ENCODE measurements around the gene FAM83E. TPM values are rescaled to one million over a fixed set of nuclear protein-coding genes. Genes with fewer than 3 reads are reported as not detected.

The FAM83E gene
- total and polyA plus RNA-seq, 2 donors (not counting 1 experiment from before 2014, with no cell fraction given), result 0.15 to 4.1 TPM

GRCh38 chr19:48635263-48635965 lies 20.5 kb upstream of the FAM83E start:
- CTCF ChIA-PET, result interaction anchor here (1.9 to 2.7 kb wide), 2 partner anchors 10 to 18 kb away, joined by 5 to 12 read pairs; partner anchors contain the start of gene CA11
- H3K4me3 ChIP-seq (ENCODE audit: control extremely low read depth in 1 of 5, extremely low read depth in 1 of 5, insufficient read depth in 1 of 5, low read depth in 2 of 5, low read length in 4 of 5), result peak overlapping the region; percentile 74 to 98 (median 88)
- peak overlapping the region; percentile 99 for H3K4me2 ChIP-seq (replicated peaks; ENCODE audit: low read depth, low read length, poor library complexity, severe bottlenecking)
- H3K9me3 ChIP-seq (ENCODE audit: control extremely low read depth in 1 of 3, control insufficient read depth in 2 of 3, insufficient read depth in 1 of 3, low read length in 2 of 3), result peaks cover 0 to 5% (median 0%) of the 10 kb centered on the region in 3 donors
- POLR2A ChIA-PET, result interaction anchor here (0.6 to 3.4 kb wide), 4 partner anchors 11 to 16 kb away, joined by 3 to 23 read pairs (median 11); partner anchors contain the start of genes CA11, RPL18 and SPHK2
- H4K20me1 ChIP-seq (ENCODE audit: control insufficient read depth, insufficient read depth, low read length, poor library complexity, severe bottlenecking), result peaks cover 55% of the 10 kb centered on the region
- Mint-ChIP-seq H3K4me3 (peak overlapping the region; percentile 96), H3K27me3 (no peaks in the 10 kb centered on the region), H3K27ac (peak overlapping the region; percentile 92), H3K4me1 (peaks cover 52% of the 10 kb centered on the region), H3K9me3 (ENCODE audit: insufficient read depth) (peaks cover 4% of the 10 kb centered on the region)
- peaks cover 40 to 44% of the 10 kb centered on the region in 2 donors for H3K4me1 ChIP-seq (ENCODE audit: control insufficient read depth in 2 of 2, insufficient read depth in 2 of 2, low read length in 2 of 2)
- DNase-seq (peak; percentile 83), ATAC-seq (ENCODE audit: low read depth) (peak; percentile 22)
- peak overlapping the region; percentile 82 for H3K9ac ChIP-seq (ENCODE audit: low read length)
- peaks cover 0 to 34% of the 10 kb centered on the region in 2 experiments for H3K36me3 ChIP-seq (replicated peaks in 1 of 2; ENCODE audit: control extremely low read depth in 1 of 2, control insufficient read depth in 1 of 2, extremely low read depth in 1 of 2, insufficient read depth in 2 of 2, low read length in 1 of 2)
- intact Hi-C loops (cut with micrococcal nuclease), result loop anchor here (5.0 to 10.0 kb wide), 6 partner anchors 162 to 1363 kb away; partner anchors contain the start of genes C19orf73, EMP3, FLT3LG and INAFM1
- under 1% methylated on average over 67 of the region's 67 CpGs for WGBS (ENCODE audit: insufficient coverage)
- TF ChIP-seq, protein P1, sequence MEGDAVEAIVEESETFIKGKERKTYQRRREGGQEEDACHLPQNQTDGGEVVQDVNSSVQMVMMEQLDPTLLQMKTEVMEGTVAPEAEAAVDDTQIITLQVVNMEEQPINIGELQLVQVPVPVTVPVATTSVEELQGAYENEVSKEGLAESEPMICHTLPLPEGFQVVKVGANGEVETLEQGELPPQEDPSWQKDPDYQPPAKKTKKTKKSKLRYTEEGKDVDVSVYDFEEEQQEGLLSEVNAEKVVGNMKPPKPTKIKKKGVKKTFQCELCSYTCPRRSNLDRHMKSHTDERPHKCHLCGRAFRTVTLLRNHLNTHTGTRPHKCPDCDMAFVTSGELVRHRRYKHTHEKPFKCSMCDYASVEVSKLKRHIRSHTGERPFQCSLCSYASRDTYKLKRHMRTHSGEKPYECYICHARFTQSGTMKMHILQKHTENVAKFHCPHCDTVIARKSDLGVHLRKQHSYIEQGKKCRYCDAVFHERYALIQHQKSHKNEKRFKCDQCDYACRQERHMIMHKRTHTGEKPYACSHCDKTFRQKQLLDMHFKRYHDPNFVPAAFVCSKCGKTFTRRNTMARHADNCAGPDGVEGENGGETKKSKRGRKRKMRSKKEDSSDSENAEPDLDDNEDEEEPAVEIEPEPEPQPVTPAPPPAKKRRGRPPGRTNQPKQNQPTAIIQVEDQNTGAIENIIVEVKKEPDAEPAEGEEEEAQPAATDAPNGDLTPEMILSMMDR (IDR thresholded peaks at IDR 0.05), result no peak
- TF ChIP-seq EZH2 (IDR thresholded peaks at IDR 0.05; ENCODE audit: borderline replicate concordance, insufficient read depth, low read depth, low read length, poor library complexity, severe bottlenecking), result no peak
- no peaks in the 10 kb centered on the region for H3K27me3 ChIP-seq (replicated peaks in 1 of 4; ENCODE audit: control extremely low read depth in 1 of 4, control insufficient read depth in 3 of 4, insufficient read depth in 4 of 4, low read length in 3 of 4)
- peak overlapping the region; percentile 68 to 82 for H3K27ac ChIP-seq (ENCODE audit: low read length in 2 of 2)
- H3K79me2 ChIP-seq (ENCODE audit: control insufficient read depth, insufficient read depth, low read length), result peaks cover 38% of the 10 kb centered on the region
- peak overlapping the region; percentile 51 for H2AFZ ChIP-seq (ENCODE audit: insufficient read depth, low read depth, low read length, poor library complexity, severe bottlenecking)

Measured in B cell (primary cell).